Muscle of back (tissue), 11 donors: ENCODE measurements around the gene PDGFB. TPM values are rescaled to one million over a fixed set of nuclear protein-coding genes. Genes with fewer than 3 reads are reported as not detected.

Experiments
- DNase-seq, 3 donors: peaks; one replicate each; pipeline versions ENCODE4 v3.0.0 to v3.0.0-alpha.2; 2013
- polyA plus RNA-seq, 10 donors: library from polyadenylated mRNA; unstranded; fragments of 120-200 nt; gene quantifications; one replicate each; pipeline ENCODE4 v1.2.1, GENCODE V29; 2013; ENCODE audit not compliant: insufficient read length in 10 of 10

The PDGFB gene
- polyA plus RNA-seq, 10 donors, result 14.6 to 23.9 (median 16.9) TPM

DNA sequence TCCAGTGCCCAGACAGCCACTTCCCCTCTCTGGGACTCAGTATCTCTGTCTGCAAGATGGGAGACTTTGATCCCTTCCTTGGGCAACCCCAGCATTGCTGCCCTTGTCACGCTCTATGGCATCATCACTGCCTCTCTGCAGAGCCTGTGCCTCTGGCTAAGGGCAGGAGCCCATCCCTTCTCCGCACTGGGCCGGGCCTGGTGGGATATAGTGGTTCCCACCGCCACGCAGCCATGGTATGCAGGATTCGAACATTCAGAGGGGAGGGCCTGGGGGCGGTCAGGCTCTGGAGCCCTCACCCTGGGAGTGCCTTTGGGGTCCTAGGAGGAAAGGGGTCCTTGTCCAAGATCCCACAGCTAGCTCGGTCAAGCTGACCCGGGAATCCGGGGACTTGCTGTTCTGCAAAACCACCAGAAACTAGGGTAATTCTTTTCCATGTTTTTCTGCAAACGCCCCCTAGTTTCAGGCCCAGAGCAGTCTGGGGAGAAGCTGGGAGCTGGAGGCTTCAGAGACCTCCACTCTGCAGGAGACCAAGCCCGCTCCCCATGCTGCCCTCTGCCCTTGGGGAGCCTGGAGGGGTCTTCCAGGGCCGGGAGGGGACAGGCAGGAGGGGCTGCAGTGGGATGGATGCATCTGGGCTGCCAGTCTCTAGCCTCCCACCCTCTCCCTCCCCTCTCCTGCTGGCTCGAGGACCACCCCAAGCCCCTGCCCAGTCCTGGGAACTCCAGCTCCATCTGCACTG lies 67.9 kb downstream of the PDGFB start:
- DNase-seq, result no peak

DNA sequence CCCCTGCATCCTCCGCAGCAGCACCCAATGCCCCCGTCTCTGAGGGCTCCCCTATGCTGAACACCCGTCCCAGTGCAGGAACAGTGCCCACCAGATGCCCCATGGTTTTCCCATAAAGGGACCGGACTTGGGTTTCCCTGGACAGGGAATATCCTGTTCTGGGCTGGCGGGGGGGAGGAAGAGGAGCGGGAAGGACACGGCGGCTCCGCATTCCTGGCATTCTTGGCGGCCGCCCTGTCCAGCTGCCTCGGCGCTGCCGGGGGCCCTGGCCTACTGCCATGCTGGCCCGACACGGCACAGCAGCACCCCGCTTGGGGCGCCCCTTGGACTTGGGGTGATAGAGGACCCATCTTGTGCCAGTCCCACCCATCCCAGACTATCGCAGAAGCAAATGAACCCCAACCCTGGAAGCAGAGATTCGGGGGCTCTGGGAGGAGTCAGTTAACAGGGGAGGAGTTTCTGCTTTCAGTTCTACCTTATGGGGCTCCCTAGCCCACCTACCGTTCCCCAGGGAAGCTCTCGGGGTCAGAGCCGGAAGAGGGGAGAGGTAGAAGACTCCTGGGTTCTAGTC lies 68.6 kb downstream of the PDGFB start:
- peak; percentile 59 to 82 (median 67) for DNase-seq

DNA sequence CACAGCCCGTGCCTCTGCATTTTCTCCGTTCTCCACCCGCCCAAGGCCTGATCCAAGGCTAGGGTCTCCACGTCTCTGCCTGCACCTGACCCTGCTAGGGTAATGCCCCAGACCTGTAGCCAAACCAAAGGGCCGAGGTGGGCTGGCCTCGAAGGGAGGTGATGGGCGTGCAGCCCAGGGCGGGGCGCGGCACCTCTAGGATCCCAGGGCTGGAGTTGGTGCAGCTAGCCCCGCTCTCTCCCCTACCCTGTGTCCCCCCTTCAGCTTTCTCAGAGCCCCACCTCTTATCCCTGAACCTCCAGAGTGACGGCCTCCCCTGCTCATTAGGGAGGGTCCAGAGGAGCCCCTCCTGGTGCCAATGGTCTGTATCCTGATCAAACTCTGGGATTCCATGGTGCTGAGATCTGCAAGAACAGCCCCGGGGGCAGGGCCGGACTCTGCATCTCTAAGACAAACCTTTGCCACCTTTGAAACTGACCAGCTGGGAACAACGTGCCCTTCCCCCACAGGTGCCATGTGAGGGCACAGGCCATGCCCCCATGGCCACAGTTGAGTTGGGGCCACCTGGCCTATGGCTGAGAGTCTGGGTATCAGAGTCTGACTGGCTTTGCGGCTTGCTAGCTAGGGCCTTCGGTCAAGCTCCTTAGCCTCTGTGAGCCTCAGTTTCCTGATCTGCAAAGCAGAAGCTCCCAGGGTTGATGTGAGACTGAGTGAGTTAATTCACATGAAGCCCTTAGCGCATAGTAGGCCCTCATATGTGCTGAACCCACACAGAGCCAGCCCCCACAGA lies 69.2 kb downstream of the PDGFB start:
- DNase-seq, result peak in 1 of 3 donors; percentile 38

DNA sequence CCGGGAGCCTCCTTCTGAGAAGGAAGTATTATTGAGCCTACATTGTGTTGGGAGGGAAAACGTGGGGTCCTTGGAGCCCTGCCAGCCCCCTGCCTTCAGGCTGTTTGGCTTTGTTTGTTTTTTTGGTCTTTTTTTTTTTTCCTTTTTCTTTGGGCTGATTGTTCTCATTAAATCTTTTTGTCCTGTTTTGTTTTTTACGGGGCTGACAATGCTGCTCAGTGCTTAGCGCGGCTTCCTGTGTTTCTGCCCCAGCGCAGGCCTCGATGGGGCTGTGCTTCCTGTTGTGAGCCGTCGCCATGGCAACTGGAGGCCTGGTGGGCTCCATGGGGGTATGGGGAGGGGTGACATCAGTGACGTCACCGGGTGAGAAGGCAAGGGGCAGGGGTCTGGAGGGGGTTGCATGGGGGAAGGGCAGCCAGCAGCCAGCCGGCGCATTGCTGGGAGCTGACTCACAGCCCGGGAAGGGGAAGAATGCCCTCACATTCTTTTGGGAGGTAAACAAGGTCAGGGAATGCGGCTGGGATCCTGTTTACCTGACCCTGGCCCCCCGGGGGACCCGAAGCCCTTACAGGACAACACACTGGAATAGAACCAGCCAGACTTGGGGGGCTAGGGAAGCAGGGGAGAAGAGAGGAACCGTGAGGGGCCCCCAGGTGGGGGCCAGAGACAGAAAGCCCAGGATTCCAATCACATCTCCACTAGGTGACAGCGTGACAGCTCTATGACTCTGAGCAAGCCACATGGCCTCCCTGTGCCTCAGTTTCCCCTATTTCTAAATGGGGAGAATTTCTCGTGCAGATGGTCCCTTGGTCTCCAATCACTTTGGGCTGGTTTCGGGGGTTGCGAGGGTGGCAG lies 70.1 kb downstream of the PDGFB start:
- DNase-seq, result peak; percentile 78 to 91 (median 87)

DNA sequence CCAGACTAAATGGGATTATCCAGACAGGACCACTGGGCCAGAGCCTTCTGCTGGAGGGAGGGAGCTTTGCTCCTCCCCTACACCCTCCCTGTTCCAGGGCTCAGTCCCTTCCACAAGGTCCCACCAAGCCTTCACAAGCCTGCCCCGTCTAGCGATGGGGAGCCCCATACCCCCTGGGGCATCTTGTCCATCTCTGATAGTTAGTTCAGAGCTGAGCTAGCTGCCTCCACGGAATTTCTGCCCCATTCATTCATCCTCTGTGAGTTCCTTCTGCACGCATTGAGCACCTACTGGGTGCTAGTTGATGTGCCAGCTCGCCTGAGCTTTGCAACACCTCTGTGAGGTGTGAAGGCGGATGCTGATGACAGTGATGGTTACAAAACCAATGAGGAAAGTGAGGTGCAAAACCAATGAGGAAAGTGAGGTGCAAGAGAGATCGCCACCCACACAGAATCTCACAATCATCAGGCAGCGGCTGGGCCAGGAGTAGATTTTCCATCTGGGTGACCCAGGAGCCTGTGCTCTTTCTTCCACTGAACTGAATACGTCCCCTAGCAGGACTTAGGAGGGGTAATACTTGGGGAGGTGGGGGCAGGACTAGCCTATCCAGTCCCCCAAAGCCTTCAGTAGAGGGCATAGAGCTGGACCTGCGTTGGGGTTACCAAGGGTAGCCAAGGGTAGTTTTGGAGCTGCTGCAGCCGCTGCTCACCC lies 70.8 kb downstream of the PDGFB start:
- DNase-seq, result no peak

Other genes starting within 250 kb of the PDGFB start
- 1 to 10 TPM; 4.4 to 8.3 (median 6.4) TPM for gene APOBEC3C, start 230.7 kb downstream of the PDGFB start, polyA plus RNA-seq
- gene APOBEC3D, start 223.9 kb downstream of the PDGFB start, polyA plus RNA-seq, result 1 to 10 TPM in 4 of 10 donors, under 1 TPM in 6; 0.21 to 1.7 (median 0.88) TPM
- gene APOBEC3F, start 204.1 kb downstream of the PDGFB start, polyA plus RNA-seq, result 1 to 10 TPM; 1.8 to 4.4 (median 3.1) TPM
- 1 to 10 TPM; 2.3 to 6.5 (median 3.9) TPM for gene APOBEC3G, start 167.7 kb downstream of the PDGFB start, polyA plus RNA-seq
- gene APOBEC3H, start 147.7 kb downstream of the PDGFB start, polyA plus RNA-seq, result under 1 TPM in 1 of 10 donors, not detected in 9; 0.33 TPM
- 1 to 10 TPM; 2.7 to 4.9 (median 3.6) TPM for gene CBX7, start 92.3 kb downstream of the PDGFB start, polyA plus RNA-seq
- 1,000 to 10,000 TPM; 1,869 to 3,670 (median 2,846) TPM for gene RPL3, start 74.6 kb upstream of the PDGFB start, polyA plus RNA-seq
- gene SYNGR1, start 105.0 kb upstream of the PDGFB start, polyA plus RNA-seq, result 10 to 100 TPM; 10.4 to 20.2 (median 13.2) TPM
- 10 to 100 TPM; 18.3 to 25.2 (median 21.2) TPM for gene TAB1, start 154.8 kb upstream of the PDGFB start, polyA plus RNA-seq
- gene MGAT3, start 212.0 kb upstream of the PDGFB start, polyA plus RNA-seq, result 1 to 10 TPM; 3.3 to 9.3 (median 3.9) TPM